ENCODE results near the gene H19.

Gene H19

DNA sequence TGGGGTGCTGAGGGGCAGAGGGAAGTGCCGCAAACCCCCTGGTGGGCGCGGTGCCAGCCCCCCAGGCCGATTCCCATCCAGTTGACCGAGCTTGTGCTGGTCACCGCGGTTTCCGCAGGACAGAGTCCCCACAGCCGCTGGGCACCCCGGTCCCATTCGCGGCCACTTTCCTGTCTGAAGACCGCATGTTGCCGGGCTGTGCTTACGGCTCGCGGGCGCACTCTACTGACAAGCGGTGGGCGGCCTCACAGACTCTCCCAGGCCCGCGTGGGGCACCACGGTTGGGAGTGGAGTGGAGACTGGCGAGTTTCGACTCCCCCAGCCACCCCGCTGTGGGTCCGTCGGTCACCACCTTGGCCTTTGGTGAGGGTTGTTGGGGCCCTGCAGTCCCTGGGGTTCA is 648 bp upstream of the H19 start:
- H3K4me3 ChIP-seq (replicated peaks; ENCODE audit: low read depth, low read length) = no peak overlapping the region
- TF ChIP-seq, protein P1, sequence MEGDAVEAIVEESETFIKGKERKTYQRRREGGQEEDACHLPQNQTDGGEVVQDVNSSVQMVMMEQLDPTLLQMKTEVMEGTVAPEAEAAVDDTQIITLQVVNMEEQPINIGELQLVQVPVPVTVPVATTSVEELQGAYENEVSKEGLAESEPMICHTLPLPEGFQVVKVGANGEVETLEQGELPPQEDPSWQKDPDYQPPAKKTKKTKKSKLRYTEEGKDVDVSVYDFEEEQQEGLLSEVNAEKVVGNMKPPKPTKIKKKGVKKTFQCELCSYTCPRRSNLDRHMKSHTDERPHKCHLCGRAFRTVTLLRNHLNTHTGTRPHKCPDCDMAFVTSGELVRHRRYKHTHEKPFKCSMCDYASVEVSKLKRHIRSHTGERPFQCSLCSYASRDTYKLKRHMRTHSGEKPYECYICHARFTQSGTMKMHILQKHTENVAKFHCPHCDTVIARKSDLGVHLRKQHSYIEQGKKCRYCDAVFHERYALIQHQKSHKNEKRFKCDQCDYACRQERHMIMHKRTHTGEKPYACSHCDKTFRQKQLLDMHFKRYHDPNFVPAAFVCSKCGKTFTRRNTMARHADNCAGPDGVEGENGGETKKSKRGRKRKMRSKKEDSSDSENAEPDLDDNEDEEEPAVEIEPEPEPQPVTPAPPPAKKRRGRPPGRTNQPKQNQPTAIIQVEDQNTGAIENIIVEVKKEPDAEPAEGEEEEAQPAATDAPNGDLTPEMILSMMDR (IDR thresholded peaks at IDR 0.05; ENCODE audit: low read length, missing control alignments) = no peak
- no peak for DNase-seq (ENCODE audit: low read depth)

DNA sequence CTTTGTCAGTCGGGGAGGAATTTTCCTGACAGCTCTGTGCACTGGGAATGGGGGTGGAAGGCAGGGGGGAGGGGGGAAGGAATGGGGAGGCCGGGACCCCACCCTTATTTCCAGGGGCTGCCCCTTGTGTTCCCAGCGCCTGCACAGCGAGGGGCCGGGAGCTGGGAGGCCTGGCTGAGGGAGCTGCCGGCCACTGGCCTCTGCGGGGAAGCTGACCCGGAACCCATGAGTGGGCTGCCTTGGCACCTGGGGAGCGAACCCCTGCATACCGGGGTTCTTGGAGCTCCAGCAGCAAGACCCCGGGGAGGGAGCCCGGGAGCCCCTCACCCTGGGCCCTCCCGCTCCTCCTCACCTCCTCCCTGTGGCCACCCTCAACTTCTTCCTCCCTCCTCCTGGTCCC is 3.5 kb downstream of the H19 start:
- DNase-seq (ENCODE audit: low read depth) = no peak
- TF ChIP-seq, protein P1 (IDR thresholded peaks at IDR 0.05; ENCODE audit: low read length, missing control alignments) = no peak
- no peak overlapping the region for H3K4me3 ChIP-seq (replicated peaks; ENCODE audit: low read depth, low read length)

DNA sequence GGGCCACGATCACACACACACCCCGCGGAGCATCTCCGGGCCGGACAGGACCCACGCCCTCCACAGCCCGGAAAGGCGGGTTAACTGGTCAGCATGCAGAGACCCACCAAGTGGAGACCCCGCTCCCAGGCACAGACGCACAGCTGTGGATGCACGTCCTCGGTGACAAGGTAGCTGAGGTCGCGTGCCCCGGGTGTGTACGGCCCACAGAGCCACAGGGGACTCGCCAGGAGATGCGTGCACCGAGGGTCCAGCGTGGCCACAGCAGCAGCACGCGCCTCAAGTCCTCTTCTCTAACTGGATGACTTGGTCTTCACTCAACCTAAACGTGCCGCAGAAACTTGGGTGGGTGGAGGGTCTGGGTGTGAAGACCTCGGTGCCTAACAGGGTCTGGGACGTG is 5.5 kb downstream of the H19 start:
- no peak overlapping the region for H3K4me3 ChIP-seq (replicated peaks; ENCODE audit: low read depth, low read length)
- no peak for DNase-seq (ENCODE audit: low read depth)
- TF ChIP-seq, protein P1 (IDR thresholded peaks at IDR 0.05; ENCODE audit: low read length, missing control alignments) = no peak

DNA sequence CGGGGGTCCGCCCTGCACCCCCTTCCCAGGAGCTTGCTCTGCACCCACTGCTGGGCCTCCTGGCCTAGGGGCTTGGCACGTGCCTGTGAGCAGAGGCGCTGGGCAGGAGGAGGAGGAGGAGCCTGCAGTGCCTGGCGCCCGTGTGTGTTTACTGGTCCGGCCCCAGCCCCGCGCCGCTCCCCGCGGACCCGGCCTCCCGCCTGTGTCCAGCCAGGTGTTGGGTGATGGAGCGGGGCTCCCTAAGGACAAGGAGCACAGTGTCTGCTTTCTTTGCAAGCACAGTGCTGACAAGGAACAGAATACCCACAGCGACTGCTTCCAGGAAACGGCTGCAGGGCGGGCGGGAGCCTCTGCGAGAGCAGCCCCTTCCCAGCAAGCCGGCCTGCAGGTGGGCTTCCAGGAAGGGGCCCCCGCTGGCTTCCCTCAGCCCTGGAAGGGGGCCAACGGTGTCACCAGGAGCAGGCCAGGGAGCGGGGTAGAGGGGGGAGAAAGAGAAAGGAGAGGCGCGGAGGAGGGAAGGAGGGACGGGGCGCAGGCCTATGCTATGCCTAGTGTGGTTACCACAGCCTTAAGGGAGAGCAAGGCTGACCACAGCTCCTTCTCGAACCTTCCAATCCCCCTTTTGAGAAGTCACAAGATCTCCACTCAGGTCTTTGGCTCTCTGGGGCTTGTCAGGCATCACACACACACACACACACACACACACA is 6.6 kb downstream of the H19 start:
- TF ChIP-seq, protein P1 (IDR thresholded peaks at IDR 0.05; ENCODE audit: low read length, missing control alignments) = no peak
- no peak for DNase-seq (ENCODE audit: low read depth)
- no peak overlapping the region for H3K4me3 ChIP-seq (replicated peaks; ENCODE audit: low read depth, low read length)

DNA sequence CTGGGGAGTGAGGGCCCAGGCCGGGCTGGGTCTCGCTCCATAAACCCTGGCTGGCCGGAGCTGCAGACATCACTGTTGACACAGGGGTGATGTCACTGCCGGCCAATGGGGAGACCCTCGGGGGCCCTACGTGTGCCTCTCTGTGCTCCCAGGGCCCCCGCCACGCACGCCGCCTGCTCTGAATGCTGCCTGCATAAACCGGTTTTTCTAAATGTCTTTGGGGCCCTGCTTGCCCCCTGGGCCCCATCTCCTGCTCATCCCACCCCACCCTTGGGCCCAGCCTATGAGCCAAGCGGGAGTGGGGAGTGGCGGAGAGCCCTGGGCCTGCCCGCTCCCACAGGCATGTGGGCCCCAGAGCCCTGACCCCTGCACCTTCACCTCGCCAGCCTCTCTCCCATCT is 7.7 kb downstream of the H19 start:
- TF ChIP-seq, protein P1 (IDR thresholded peaks at IDR 0.05; ENCODE audit: low read length, missing control alignments) = no peak
- H3K4me3 ChIP-seq (replicated peaks; ENCODE audit: low read depth, low read length) = no peak overlapping the region
- DNase-seq (ENCODE audit: low read depth) = no peak

DNA sequence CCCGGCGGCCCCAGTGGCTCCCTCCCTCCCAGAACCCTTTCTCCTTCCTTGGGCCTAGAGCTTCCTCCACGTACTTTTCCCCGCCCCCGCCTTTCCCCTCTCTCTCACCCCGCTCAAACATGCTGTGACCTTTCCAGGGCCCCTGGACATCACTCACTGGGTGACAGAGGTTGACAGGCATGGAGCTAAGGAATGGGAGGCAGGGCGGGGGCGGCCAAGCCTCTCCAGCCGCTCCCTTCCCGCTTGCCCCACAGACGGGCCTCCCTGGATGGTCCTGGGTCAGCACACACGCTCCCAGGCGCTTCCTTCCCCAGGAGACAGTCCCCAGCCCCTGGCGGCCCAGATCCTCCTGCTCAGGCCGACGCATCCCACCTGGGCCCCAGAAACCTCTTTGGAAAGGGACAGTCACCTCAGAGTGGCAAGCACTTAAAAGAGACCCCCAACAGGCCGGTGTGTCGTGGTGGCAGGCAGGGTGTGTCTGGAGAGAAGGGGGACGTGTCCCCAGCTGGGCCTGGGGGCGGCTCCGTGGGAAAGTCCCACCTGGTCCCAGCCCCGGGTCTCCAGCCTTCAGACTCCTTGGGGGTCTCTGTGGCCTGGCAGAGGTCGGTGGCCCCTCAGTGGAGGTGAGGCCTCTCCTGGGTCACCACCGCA is 8.8 kb downstream of the H19 start:
- H3K4me3 ChIP-seq (replicated peaks; ENCODE audit: low read depth, low read length) = no peak overlapping the region
- DNase-seq (ENCODE audit: low read depth) = no peak
- TF ChIP-seq, protein P1 (IDR thresholded peaks at IDR 0.05; ENCODE audit: low read length, missing control alignments) = no peak

DNA sequence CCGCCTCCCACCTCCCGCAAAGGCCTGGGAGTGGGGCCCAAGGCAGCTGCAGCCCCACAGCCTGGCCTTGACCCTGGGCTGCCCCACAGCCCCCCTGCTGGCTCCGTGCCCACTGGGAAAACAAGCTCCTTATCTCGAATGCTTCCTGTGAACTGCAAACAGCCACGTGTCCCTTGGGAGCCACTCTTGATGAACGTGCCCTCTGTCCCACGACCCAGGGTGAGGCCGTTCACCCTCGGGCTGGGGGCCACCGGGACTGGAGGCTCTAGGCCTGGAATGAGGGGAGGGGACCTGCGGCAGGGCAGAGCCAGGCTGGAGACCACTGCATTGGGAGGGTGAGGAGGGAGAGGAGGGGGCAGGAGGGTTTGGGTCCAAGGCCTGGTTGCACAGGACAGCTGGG is 9.5 kb downstream of the H19 start:
- TF ChIP-seq, protein P1 (IDR thresholded peaks at IDR 0.05; ENCODE audit: low read length, missing control alignments) = no peak
- no peak overlapping the region for H3K4me3 ChIP-seq (replicated peaks; ENCODE audit: low read depth, low read length)
- DNase-seq (ENCODE audit: low read depth) = no peak
